GM12878 (cell line): ENCODE results near the gene ELK4. TPM values are rescaled to one million over a fixed set of nuclear protein-coding genes. Genes with fewer than 3 reads are reported as not detected.

Experiments
- ATAC-seq: fragments of 200-7000 bp; cut with Tn5 transposase; 3 replicates; pipeline ENCODE4 v1.9.1; 2020; ENCODE audit warnings: mild to moderate bottlenecking, moderate library complexity
- BruUV-seq: library from RNA; stranded (reverse); fragments of 400-500 nt; replicated peaks from 2 replicates; lab custom pipeline; 2021; lab: Mats Ljungman, UMichigan
- CTCF ChIA-PET: fragments of 300-600 bp; sonication (Branson Sonifier 250); formaldehyde crosslinking; extraction: SDS; loops from one replicate; lab custom pipeline; 2021; ENCODE audit warnings: inconsistent platforms; lab: Yijun Ruan, JAX
- POLR2A ChIA-PET: fragments of 350-600 bp; formaldehyde crosslinking; extraction: SDS; loops from one replicate; lab custom pipeline; 2021; ENCODE audit warnings: inconsistent platforms; lab: Charles Lee
- RAD21 ChIA-PET: fragments of 300-600 bp; sonication (Branson Sonifier 250); formaldehyde crosslinking; loops from one replicate; lab custom pipeline; 2023; ENCODE audit warnings: antibody characterized with exemption; ENCODE audit not compliant: unreplicated experiment; lab: Charles Lee
- SMC1A ChIA-PET: fragments of 300-600 bp; sonication (Branson Sonifier 250); formaldehyde crosslinking; loops from one replicate; lab custom pipeline; 2023; ENCODE audit not compliant: unreplicated experiment, uncharacterized antibody; lab: Charles Lee
- DNase-seq: peaks from one replicate; pipeline ENCODE4 v3.0.0-alpha.2; 2011; ENCODE audit warnings: low read depth, low spot score
- FAIRE-seq: peaks from 3 replicates; lab custom pipeline; 2011; peaks lifted over from hg19 to GRCh38; lab: Jason Lieb, UNC
- H2AFZ ChIP-seq: 2 replicates; pipeline ENCODE4 v1.6.0; 2011; ENCODE audit warnings: low read depth, low read length, control low read depth; ENCODE audit not compliant: control insufficient read depth
- H3K27ac ChIP-seq: 2 replicates; pipeline ENCODE4 v1.5.1; 2011; ENCODE audit warnings: control low read depth; ENCODE audit not compliant: control insufficient read depth, insufficient read depth
- H3K27me3 ChIP-seq, 2 experiments: replicated peaks in 1 of 2; 2 replicates each; pipeline versions ENCODE4 v1.6.0 to v1.6.1; 2011; ENCODE audit warnings: low read length in 1 of 2; ENCODE audit not compliant: control insufficient read depth in 2 of 2, insufficient read depth in 2 of 2
- H3K36me3 ChIP-seq, 2 experiments: 2 replicates each; pipeline ENCODE4 v1.5.1; 2011; ENCODE audit warnings: low read length in 1 of 2; ENCODE audit not compliant: control insufficient read depth in 2 of 2, insufficient read depth in 2 of 2
- H3K4me1 ChIP-seq: 2 replicates; pipeline ENCODE4 v1.6.1; 2011; ENCODE audit warnings: mild to moderate bottlenecking, low read length, moderate library complexity, mixed read lengths; ENCODE audit not compliant: control insufficient read depth, insufficient read depth
- H3K4me2 ChIP-seq: 2 replicates; pipeline ENCODE4 v1.6.0; 2011; ENCODE audit warnings: control low read depth; ENCODE audit not compliant: control insufficient read depth, insufficient read depth
- H3K4me3 ChIP-seq: fragments of 200-600 bp; sonication (generic); 2 replicates; pipeline ENCODE4 v1.5.1; 2016
- H3K79me2 ChIP-seq: 2 replicates; pipeline ENCODE4 v1.6.0; 2011; ENCODE audit warnings: low read length; ENCODE audit not compliant: control insufficient read depth, insufficient read depth
- H3K9ac ChIP-seq: 2 replicates; pipeline ENCODE4 v1.8.0; 2011; ENCODE audit warnings: low read length, control low read depth, mixed read lengths; ENCODE audit not compliant: control insufficient read depth, insufficient read depth
- H3K9me3 ChIP-seq: replicated peaks from 3 replicates; pipeline ENCODE4 v1.5.1; 2011; ENCODE audit warnings: mild to moderate bottlenecking, low read length; ENCODE audit not compliant: control insufficient read depth, insufficient read depth
- H4K20me1 ChIP-seq: 2 replicates; pipeline ENCODE4 v1.6.0; 2011; ENCODE audit not compliant: control insufficient read depth, insufficient read depth
- HDAC2 ChIP-seq: fragments of 200-600 bp; sonication (generic); IDR thresholded peaks from 2 replicates; pipeline ENCODE4 v1.6.1; 2017
- LARP7 ChIP-seq: fragments of 450-650 bp; IDR thresholded peaks from 2 replicates; pipeline ENCODE4 v1.6.1; 2017; ENCODE audit warnings: mild to moderate bottlenecking
- MTA3 ChIP-seq: IDR thresholded peaks from 2 replicates; pipeline ENCODE4 v1.6.1; 2012; ENCODE audit warnings: low read length, inconsistent platforms, borderline replicate concordance
- NFIC ChIP-seq: IDR thresholded peaks from 2 replicates; pipeline ENCODE4 v1.6.1; 2012; ENCODE audit warnings: low read depth, mild to moderate bottlenecking, inconsistent platforms, low read length, moderate library complexity
- TAF1 ChIP-seq: IDR thresholded peaks from 2 replicates; pipeline ENCODE4 v1.6.1; 2011; ENCODE audit warnings: mild to moderate bottlenecking, low read depth, low read length, borderline replicate concordance
- TCF12 ChIP-seq: IDR thresholded peaks from 2 replicates; pipeline ENCODE4 v1.6.1; 2011; ENCODE audit warnings: low read depth, mild to moderate bottlenecking, low read length
- WGBS: methylation state at CpG from one replicate; pipeline ENCODE4 v1.1.6; 2016; ENCODE audit warnings: low lambda C conversion rate; ENCODE audit not compliant: insufficient replicate concordance, insufficient coverage; ENCODE audit errors: missing lambda C conversion rate; 5-methylcytosine and 5-hydroxymethylcytosine counted together
- in situ Hi-C: fragments of 300-500 bp; cut with MboI; formaldehyde crosslinking; loops from 9 replicates; pipeline ENCODE4 v1.14.3; 2018; ENCODE audit warnings: mixed read lengths
- intact Hi-C: fragments of 100-400 bp; cut with micrococcal nuclease; formaldehyde crosslinking; loops from one replicate; pipeline ENCODE4 v1.14.2; 2022; ENCODE audit not compliant: unreplicated experiment
- polyA plus RNA-seq, 11 experiments: library from polyadenylated mRNA; depleted of rRNA in 4 of 11; unstranded in 6 of 11; stranded (reverse) in 5 of 11; fragments of >200 nt; fragmentation: Nextera tagmentation in 4 of 11; fragmentation: Illumina TruSeq in 1 of 11; extraction: Ambion mirVana in 4 of 11; extraction: Trizol in 1 of 11; gene quantifications; 1 replicate in 1 of 11; 2 replicates in 10 of 11; pipeline versions ENCODE4 v1.2.1 to v1.2.3, GENCODE V29; 2011 to 2016; ENCODE audit warnings: inconsistent platforms in 2 of 11, missing spikeins in 2 of 11, low read depth in 1 of 11
- total RNA-seq, 4 experiments: library from RNA; depleted of rRNA in 3 of 4; stranded (reverse); fragments of >200 nt in 3 of 4; fragmentation: Illumina TruSeq in 1 of 4; extraction: Trizol in 1 of 4; gene quantifications; 2 replicates each; pipeline versions ENCODE4 v1.2.1 to v1.2.3, GENCODE V29; 2013 to 2021
- TF ChIP-seq, protein P1 (sequence below): fragments of 450-650 bp; IDR thresholded peaks from 2 replicates; pipeline ENCODE4 v1.6.1; 2017; ENCODE audit warnings: mild to moderate bottlenecking, low read depth, inconsistent platforms; ENCODE audit not compliant: poor library complexity, severe bottlenecking
- TF ChIP-seq, protein P2 (sequence below): fragments of 450-650 bp; IDR thresholded peaks from 2 replicates; pipeline ENCODE4 v1.6.1; 2018; ENCODE audit warnings: mild to moderate bottlenecking, low read depth, moderate library complexity; ENCODE audit not compliant: partially characterized antibody
- TF ChIP-seq, protein P3 (sequence below): IDR thresholded peaks from 2 replicates; pipeline ENCODE4 v1.6.1; 2011; ENCODE audit warnings: borderline replicate concordance, low read depth, mild to moderate bottlenecking, moderate library complexity, low read length; ENCODE audit not compliant: insufficient read depth, poor library complexity, severe bottlenecking

ELK4 gene
- total and polyA plus RNA-seq, 10 of the 15 experiments (the other 5 are each of a cell fraction or from before 2014, with no cell fraction given) = 5.2 to 71.5 (median 18.5) TPM

DNA sequence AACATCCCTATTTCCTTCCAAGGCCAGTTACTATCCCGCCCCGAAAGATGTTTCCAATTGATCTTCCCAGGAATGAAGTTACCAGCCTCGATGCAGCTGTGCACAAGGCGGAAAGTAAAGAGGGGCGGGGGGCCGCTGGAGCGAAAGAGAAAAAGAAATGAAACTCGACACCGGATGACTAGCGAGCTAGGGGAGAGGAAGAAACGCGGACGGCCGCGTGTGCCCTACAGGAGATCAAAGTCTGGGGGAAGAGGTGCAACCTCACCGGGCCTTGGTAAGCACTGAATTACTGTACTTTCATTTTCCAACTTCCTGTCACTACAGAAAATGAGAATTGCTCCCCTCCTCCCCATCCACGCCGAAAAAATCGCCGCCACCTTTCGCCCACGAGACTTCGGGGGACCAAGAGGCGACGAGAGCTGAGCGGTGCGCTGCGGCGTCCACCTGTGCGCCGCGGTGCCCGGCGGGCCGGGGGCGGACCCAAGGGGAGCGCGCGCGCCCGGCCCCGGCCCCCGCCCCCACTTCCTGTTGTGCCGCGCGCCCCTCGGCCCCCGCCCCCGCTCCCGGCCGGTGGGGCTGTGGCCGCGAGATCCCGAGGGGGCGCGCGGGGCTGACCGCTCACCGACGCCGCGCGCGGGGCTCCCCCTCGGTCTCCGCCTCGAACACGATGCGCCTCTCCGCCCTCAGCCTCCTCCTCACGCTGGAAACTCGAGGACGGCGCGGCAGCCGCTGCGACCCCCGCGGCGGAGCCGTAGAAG, 622 bp downstream of the ELK4 start (continued):
- TF ChIP-seq, protein P1, sequence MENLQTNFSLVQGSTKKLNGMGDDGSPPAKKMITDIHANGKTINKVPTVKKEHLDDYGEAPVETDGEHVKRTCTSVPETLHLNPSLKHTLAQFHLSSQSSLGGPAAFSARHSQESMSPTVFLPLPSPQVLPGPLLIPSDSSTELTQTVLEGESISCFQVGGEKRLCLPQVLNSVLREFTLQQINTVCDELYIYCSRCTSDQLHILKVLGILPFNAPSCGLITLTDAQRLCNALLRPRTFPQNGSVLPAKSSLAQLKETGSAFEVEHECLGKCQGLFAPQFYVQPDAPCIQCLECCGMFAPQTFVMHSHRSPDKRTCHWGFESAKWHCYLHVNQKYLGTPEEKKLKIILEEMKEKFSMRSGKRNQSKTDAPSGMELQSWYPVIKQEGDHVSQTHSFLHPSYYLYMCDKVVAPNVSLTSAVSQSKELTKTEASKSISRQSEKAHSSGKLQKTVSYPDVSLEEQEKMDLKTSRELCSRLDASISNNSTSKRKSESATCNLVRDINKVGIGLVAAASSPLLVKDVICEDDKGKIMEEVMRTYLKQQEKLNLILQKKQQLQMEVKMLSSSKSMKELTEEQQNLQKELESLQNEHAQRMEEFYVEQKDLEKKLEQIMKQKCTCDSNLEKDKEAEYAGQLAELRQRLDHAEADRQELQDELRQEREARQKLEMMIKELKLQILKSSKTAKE = peak; percentile 73
- TF ChIP-seq LARP7 = no peak
- TF ChIP-seq MTA3 = peak; percentile 46; the same call in 1 of the 2 replicates
- TF ChIP-seq, protein P2, sequence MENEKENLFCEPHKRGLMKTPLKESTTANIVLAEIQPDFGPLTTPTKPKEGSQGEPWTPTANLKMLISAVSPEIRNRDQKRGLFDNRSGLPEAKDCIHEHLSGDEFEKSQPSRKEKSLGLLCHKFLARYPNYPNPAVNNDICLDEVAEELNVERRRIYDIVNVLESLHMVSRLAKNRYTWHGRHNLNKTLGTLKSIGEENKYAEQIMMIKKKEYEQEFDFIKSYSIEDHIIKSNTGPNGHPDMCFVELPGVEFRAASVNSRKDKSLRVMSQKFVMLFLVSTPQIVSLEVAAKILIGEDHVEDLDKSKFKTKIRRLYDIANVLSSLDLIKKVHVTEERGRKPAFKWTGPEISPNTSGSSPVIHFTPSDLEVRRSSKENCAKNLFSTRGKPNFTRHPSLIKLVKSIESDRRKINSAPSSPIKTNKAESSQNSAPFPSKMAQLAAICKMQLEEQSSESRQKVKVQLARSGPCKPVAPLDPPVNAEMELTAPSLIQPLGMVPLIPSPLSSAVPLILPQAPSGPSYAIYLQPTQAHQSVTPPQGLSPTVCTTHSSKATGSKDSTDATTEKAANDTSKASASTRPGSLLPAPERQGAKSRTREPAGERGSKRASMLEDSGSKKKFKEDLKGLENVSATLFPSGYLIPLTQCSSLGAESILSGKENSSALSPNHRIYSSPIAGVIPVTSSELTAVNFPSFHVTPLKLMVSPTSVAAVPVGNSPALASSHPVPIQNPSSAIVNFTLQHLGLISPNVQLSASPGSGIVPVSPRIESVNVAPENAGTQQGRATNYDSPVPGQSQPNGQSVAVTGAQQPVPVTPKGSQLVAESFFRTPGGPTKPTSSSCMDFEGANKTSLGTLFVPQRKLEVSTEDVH = peak; percentile 37
- TF ChIP-seq HDAC2 = no peak

DNA sequence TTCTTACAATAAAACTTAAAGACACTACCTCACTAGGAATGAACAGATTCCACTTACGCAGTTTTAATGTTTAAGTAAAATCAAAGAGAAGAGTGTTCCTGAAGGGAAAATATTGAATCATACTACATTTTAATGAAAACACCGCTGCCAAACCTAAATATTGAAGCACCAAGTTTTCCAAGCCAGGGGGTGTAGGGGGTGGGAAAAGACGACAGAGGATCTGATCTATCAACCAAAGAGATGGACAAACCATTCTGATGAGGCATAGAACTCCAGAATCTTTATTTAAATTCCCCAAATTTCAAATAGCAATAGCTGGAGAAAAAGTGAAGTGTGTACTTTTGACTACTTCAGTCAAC, 1.2 kb downstream of the ELK4 start:
- in situ Hi-C loops = no loop called here
- Histone ChIP-seq H3K79me2 (peaks cover 48% of the 10 kb centered on the region), H3K4me2 (peak overlapping the region; percentile 88), H3K4me3 (peak overlapping the region; percentile 93), H3K4me1 (peaks cover 17% of the 10 kb centered on the region), H2AFZ (no peak overlapping the region), H3K9ac (peak overlapping the region; percentile 76), H3K27ac (peak overlapping the region; percentile 74), H3K27me3 (no peaks in the 10 kb centered on the region), H4K20me1 (no peaks in the 10 kb centered on the region), H3K9me3 (no peaks in the 10 kb centered on the region), H3K36me3 (no peaks in the 10 kb centered on the region)
- FAIRE-seq (no peak), ATAC-seq (no peak), DNase-seq (no peak)
- BruUV-seq = TSS peak; percentile 51
- no peak for TF ChIP-seq TCF12
- TF ChIP-seq TAF1 = no peak
- peak; percentile 30; the same call in 1 of the 2 replicates for TF ChIP-seq NFIC
- TF ChIP-seq, protein P3, sequence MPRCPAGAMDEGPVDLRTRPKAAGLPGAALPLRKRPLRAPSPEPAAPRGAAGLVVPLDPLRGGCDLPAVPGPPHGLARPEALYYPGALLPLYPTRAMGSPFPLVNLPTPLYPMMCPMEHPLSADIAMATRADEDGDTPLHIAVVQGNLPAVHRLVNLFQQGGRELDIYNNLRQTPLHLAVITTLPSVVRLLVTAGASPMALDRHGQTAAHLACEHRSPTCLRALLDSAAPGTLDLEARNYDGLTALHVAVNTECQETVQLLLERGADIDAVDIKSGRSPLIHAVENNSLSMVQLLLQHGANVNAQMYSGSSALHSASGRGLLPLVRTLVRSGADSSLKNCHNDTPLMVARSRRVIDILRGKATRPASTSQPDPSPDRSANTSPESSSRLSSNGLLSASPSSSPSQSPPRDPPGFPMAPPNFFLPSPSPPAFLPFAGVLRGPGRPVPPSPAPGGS = no peak
- RAD21 ChIA-PET = interaction anchor here (0.7 to 6.8 kb wide), 12 partner anchors 14 to 421 kb away, joined by 3 to 381 read pairs (median 4); no protein-coding TSS in a partner anchor
- SMC1A ChIA-PET = interaction anchor here (0.7 to 8.1 kb wide), 9 partner anchors 9 to 1007 kb away, joined by 3 to 301 read pairs (median 9); no protein-coding TSS in a partner anchor
- POLR2A ChIA-PET = interaction anchor here (0.9 to 3.6 kb wide), 7 partner anchors 9 to 152 kb away, joined by 3 to 80 read pairs (median 4); no protein-coding TSS in a partner anchor
- CTCF ChIA-PET = interaction anchor here (1.0 to 12.3 kb wide), 5 partner anchors 27 to 106 kb away, joined by 3 to 408 read pairs (median 14); no protein-coding TSS in a partner anchor
- intact Hi-C loops = loop anchor here (10.0 kb wide), 2 partner anchors 346 to 424 kb away; partner anchors contain the start of gene RHEX
- 0% methylated on average over 3 of the region's 3 CpGs for WGBS
